ENCODE measurements around the gene ATXN7L1. TPM values are rescaled to one million over a fixed set of nuclear protein-coding genes. Genes with fewer than 3 reads are reported as not detected.

The ATXN7L1 gene
- total and polyA plus RNA-seq, 7 donors: 1.2 to 6.0 (median 3.0) TPM

DNA sequence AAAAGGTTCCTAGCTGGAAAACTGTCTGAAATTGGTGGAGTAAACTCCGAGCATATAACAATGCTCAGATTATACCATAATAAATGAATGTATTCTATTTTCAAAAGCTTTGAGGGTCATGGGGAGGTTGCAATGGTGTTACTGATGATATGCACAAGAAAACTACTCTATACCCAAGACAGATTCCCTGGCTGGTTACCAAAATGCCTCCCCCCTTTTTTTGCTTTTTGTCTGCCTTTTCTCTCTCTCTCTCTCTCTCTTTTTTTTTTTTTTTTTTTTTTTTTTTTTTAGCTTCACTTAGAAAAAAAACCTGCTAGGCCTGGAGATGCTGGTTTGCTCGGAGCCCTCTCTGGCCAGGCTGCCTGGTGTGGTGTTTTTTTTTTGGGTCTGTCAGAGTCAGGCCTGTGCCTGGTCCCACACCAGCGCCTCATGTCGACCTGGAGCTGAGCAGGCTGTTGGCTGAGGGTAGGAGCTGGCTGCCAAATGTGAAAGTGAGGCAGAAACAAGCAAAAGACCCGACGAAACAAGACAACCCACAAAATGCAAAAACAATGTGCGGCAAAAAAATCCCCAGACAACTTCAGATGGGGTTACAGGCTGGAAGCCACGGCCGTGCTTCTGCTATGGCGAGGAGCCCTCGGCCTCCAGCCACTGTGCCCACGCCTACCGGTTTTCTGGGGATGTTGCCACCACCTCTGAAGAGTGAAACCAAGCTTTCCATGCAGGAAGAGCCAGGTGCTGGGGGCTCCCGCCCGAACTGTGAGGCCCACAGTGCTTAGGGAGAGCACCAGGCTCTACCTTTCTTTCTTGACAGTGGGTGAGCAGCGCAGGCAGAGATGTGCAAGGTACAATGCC, 235.2 kb downstream of the ATXN7L1 start:
- ATAC-seq: no peak
- 82 to 90% (median 89%) methylated on average over 16 of the region's 16 CpGs for WGBS, 3 donors

GRCh38 chr7:105639667-105640493, 236.5 kb downstream of the ATXN7L1 start:
- WGBS, 3 donors: 80 to 84% (median 83%) methylated on average over 19 of the region's 19 CpGs
- intact Hi-C loops (cut with DNase I): no loop called here
- ATAC-seq: no peak
- H3K36me3 ChIP-seq (ENCODE audit: insufficient read depth in 1 of 2, low read depth in 1 of 2): peaks cover 2 to 47% of the 10 kb centered on the region in 2 donors
- no peaks in the 10 kb centered on the region for H3K27me3 ChIP-seq (ENCODE audit: insufficient read depth in 3 of 3, low read length in 2 of 3)
- TF ChIP-seq, protein P1, sequence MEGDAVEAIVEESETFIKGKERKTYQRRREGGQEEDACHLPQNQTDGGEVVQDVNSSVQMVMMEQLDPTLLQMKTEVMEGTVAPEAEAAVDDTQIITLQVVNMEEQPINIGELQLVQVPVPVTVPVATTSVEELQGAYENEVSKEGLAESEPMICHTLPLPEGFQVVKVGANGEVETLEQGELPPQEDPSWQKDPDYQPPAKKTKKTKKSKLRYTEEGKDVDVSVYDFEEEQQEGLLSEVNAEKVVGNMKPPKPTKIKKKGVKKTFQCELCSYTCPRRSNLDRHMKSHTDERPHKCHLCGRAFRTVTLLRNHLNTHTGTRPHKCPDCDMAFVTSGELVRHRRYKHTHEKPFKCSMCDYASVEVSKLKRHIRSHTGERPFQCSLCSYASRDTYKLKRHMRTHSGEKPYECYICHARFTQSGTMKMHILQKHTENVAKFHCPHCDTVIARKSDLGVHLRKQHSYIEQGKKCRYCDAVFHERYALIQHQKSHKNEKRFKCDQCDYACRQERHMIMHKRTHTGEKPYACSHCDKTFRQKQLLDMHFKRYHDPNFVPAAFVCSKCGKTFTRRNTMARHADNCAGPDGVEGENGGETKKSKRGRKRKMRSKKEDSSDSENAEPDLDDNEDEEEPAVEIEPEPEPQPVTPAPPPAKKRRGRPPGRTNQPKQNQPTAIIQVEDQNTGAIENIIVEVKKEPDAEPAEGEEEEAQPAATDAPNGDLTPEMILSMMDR (IDR thresholded peaks at IDR 0.05): no peak
- no peak for DNase-seq
- H3K27ac ChIP-seq: no peak overlapping the region
- H3K4me1 ChIP-seq: peaks cover 11% of the 10 kb centered on the region
- no peaks in the 10 kb centered on the region for H3K9me3 ChIP-seq
- no peak overlapping the region for H3K4me3 ChIP-seq

More for the DNA sequence above, 235.2 kb downstream of the ATXN7L1 start:
- H3K9me3 ChIP-seq: no peaks in the 10 kb centered on the region
- TF ChIP-seq, protein P1 (IDR thresholded peaks at IDR 0.05): no peak
- peaks cover 2 to 42% of the 10 kb centered on the region in 2 donors for H3K36me3 ChIP-seq (ENCODE audit: insufficient read depth in 1 of 2, low read depth in 1 of 2)
- intact Hi-C loops (cut with DNase I): no loop called here
- no peaks in the 10 kb centered on the region for H3K27me3 ChIP-seq (ENCODE audit: insufficient read depth in 3 of 3, low read length in 2 of 3)
- no peak overlapping the region for H3K27ac ChIP-seq
- H3K4me3 ChIP-seq: no peak overlapping the region
- peaks cover 17% of the 10 kb centered on the region for H3K4me1 ChIP-seq
- DNase-seq: no peak

DNA sequence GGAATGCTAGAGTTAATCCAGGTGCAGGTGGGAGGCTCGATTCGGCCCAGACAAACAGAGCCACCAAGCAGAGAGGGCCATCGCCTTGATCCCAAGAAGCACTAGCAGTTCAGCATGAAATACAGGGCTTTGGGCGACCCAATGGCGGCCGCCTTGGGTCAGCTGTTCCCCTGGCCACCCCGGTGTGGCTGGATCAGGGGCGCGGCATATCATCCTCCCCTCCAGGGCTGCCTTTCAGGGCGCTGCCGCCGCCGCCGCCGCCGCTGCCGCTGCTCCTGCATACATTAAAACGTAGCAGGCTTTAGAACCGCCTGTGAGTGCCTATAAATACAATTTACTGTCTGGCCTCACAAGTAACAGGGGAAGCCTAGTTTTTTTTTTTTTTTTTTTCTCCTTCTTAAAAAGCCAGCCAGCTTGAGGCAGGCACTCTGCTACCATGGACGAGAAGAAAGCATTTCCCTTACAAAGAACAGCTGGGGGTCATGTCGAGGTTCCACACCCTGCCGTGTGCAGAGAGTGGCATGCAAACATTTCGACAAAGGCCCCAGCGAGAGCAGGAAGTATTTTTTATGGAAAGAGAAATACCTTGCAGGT, 237.4 kb downstream of the ATXN7L1 start:
- Histone ChIP-seq H3K9me3 (no peaks in the 10 kb centered on the region), H3K36me3 (ENCODE audit: insufficient read depth in 1 of 2, low read depth in 1 of 2) (peaks cover 2 to 48% of the 10 kb centered on the region in 2 donors), H3K4me3 (no peak overlapping the region), H3K4me1 (peaks cover 3% of the 10 kb centered on the region), H3K27me3 (ENCODE audit: insufficient read depth in 3 of 3, low read length in 2 of 3) (no peaks in the 10 kb centered on the region), H3K27ac (no peak overlapping the region)
- ATAC-seq (no peak), DNase-seq (no peak)
- TF ChIP-seq, protein P1 (IDR thresholded peaks at IDR 0.05): no peak
- intact Hi-C loops (cut with DNase I): no loop called here
- 74 to 82% (median 79%) methylated on average over 21 to 24 of the region's 24 CpGs for WGBS, 3 donors

DNA sequence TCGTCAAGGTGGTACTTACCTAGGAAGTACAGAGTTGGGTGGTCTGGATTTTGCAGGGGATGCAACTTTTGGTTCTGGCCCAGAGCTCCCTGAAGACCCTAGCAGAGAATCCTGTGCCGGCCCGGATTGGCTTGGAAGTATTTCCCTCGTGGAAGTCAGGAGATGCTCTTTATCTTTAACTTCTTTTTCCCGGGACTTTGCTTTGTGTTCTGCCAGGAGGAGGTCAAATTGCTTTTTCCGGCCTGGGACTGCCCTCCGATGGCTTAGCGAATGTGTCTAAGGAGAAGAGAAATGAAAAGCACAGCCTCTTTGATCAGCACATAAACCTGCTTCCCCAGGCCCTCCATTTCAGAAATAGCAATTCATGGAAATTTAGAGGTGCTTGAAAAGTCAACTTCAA, 238.1 kb downstream of the ATXN7L1 start:
- no peaks in the 10 kb centered on the region for H3K9me3 ChIP-seq
- H3K27ac ChIP-seq: no peak overlapping the region
- no peaks in the 10 kb centered on the region for H3K4me1 ChIP-seq
- no peak for DNase-seq
- 79 to 84% (median 84%) methylated on average over 8 of the region's 8 CpGs for WGBS, 3 donors
- intact Hi-C loops (cut with DNase I): no loop called here
- H3K4me3 ChIP-seq: no peak overlapping the region
- TF ChIP-seq, protein P1 (IDR thresholded peaks at IDR 0.05): no peak
- H3K27me3 ChIP-seq (ENCODE audit: insufficient read depth in 3 of 3, low read length in 2 of 3): no peaks in the 10 kb centered on the region
- ATAC-seq: no peak
- H3K36me3 ChIP-seq (ENCODE audit: insufficient read depth in 1 of 2, low read depth in 1 of 2): peaks cover 2 to 55% of the 10 kb centered on the region in 2 donors

Data from psoas muscle (tissue), 8 donors.